GM19043 (cell line): ENCODE results near the gene TIAM1.
A peak's percentile ranks its signal among the peaks of the same experiment; 100 is the strongest.

ENCODE experiments used
- ATAC-seq: cut with Tn5 transposase; IDR thresholded peaks from one replicate; pipeline ENCODE4 v1.9.1; 2021; ENCODE audit warnings: low read depth; ENCODE audit not compliant: unreplicated experiment

The TIAM1 gene

DNA sequence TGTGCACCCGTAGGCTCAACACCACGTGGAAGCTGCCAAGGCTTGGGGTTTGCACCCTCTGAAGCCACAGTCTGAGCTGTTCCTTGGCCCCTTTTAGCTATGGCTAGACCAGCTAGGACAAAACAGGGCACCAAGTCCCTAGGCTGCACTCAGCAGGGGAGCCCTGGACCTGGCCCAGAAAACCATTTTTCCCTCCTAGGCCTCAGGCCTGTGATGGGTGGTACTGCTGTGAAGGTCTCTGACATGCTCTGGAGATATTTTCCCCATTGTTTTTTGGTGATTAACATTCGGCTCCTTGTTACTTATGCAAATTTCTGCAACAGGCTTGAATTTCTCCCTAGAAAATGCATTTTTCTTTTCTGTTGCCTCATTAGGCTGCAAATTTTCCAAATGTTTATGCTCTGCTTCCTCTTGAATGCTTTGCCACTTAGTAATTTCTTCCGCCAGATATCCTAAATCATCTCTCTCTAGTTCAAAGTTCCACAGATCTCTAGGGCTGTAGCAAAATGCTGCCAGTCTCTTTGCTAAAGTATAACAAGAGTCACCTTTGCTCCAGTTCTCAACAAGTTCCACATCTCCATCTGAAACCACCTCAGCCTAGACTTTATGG lies 236.8 kb downstream of the TIAM1 start:
- peak; percentile 30 for ATAC-seq

DNA sequence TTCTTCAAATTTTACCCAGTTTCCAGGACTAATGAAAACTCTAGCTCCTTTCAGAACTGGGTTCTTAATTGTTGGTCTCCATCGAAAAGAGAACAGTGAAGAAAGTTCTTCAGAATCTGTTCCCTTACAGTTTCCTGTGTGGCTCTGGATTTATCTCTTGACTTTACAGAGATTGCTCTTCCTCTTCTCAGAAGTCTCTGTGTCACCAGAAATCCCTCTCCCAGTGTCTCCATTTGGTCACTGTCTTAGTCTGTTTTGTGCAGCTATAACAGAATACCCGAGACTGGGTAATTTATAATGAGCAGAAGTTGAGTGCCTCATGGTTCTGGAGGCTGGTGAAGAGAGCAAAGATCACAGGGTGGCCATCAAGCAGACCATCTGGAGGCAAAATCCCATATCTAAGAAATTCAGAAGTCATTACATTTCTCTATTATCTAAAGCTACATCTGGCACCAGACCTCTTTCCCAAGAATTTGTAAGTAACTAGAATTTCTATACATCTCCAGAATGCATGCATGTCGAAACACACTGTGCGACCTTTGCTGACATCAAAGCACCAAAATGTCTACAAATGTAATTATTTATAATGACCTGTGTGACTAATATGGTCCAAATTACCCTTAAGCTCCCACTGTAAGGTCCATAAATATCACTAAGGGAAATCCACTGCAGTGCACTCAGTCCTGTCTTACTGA lies 240.3 kb downstream of the TIAM1 start:
- no peak for ATAC-seq

DNA sequence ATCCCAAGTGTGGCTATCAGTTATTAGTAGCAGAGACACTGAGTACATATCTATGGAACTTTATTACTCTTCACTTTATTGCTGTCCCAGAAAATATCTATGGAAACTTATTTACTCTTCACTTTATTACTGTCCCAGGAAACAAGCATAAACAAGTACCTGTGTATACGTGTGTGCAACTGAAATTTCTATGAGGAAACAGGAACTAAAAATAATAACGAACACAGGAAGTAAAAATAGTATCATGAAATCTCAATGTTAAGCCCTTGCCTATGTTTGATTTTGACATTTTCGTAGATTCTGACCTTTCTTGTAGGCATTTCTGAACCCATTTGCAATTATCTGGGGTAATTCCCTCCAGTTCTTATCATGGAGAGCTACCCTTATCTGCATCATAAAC lies 240.9 kb downstream of the TIAM1 start:
- no peak for ATAC-seq

DNA sequence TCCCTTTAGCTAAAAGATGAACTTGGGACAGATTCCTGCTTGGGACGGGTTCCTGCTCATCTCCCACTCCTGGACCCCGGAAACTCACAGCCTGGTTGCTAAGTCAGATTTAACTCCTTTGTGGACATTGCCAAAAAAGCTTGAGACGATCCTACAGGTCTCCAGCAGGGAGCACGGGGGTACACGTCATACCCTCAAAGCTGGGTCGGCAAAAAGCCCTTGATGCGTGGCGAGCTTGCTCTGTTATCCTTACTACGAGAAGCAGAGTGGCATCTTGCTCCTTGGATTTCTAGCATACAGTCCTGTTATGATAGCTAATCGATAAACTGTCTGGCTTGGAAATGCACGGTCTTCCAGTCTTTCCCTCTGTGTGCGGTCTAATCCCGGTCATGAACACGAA lies 244.9 kb downstream of the TIAM1 start:
- ATAC-seq: no peak

DNA sequence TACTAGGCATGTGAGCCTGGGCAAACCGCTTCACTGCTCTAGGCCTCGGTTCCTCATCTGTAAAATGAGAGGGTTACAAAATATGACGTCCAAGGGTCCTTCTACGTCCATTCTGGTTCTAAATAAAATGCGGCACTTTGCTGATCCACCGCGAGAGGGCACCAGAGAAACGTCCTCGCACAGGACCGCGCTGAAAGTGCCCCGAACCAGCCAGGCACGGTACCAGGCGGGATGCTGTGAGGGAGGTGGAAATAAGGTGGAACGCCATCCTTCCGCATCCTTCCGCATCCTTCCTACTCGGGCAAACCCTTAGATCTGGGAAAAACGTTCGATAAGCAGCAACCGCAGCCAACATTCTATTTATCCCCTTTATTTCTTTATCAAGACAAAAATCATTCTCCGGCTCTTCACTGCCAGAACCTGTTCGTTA lies 245.5 kb downstream of the TIAM1 start:
- peak; percentile 57 for ATAC-seq

DNA sequence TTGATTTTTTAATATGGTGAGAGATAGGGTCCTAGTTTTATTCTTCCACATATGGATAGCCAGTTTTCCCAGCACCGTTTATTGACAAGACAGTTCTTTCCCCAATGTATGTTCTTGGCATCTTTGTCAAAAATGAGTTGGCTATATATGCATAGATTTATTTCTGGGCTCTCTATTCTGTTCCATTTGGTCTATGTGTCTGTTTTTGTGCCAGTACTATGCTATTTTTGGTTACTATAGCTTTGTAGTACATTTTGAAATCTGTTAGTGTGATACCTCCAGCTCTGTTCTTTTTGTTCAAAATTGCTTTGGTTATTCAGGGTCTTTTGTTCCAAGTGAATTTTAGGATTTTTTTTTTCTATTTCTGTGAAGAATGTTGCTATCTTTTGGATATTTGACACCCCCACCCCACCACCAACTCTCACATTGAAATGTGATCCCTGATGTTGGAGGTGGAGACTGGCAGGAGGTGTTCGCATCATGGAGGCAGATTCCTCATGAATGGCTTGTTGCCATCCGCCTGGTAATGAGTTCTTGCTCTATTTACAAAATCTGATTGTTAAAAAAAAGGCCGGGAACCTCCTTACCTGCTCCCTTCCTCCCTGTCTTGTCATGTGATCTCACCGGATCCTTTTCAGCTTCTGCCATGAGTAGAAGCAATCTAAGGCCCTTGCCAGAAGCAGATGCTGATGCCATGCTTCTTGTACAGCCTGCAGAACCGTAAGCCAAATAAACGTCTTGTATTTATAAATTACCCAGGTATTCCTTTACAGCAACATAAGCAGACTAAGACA lies 251.0 kb downstream of the TIAM1 start:
- no peak for ATAC-seq

DNA sequence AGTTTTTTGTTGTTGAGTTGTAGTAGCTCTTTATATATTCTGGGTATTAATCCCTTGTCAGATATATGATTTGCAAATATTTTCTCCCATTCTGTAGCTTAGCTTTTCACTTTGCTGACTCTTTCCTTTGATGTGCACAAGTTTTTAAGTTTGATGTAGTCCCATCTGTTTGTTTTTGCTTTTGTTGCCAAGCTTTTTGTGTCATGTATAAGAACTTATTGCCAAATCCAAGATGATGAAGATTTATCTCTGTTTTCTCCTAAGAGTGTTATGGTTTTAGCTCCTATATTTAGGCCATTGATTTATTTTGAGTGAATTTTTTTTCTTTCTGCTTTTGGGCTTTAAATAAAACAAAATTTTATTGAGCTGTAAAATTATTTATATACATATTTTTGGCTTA lies 253.7 kb downstream of the TIAM1 start:
- no peak for ATAC-seq

DNA sequence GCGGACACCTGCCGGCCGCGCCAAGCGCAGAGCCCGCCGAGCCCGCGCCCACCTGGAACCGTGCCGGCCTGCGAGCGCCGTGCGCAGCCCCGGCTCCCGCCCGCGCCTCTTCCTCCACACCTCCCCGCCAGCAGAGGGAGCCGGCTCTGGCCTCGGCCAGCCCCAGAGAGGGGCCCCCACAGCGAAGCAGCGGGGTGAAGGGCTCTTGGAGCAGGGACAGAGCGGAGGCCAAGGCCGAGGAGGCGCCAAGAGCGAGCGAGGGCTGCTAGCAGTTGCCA lies 255.6 kb downstream of the TIAM1 start:
- ATAC-seq: no peak

DNA sequence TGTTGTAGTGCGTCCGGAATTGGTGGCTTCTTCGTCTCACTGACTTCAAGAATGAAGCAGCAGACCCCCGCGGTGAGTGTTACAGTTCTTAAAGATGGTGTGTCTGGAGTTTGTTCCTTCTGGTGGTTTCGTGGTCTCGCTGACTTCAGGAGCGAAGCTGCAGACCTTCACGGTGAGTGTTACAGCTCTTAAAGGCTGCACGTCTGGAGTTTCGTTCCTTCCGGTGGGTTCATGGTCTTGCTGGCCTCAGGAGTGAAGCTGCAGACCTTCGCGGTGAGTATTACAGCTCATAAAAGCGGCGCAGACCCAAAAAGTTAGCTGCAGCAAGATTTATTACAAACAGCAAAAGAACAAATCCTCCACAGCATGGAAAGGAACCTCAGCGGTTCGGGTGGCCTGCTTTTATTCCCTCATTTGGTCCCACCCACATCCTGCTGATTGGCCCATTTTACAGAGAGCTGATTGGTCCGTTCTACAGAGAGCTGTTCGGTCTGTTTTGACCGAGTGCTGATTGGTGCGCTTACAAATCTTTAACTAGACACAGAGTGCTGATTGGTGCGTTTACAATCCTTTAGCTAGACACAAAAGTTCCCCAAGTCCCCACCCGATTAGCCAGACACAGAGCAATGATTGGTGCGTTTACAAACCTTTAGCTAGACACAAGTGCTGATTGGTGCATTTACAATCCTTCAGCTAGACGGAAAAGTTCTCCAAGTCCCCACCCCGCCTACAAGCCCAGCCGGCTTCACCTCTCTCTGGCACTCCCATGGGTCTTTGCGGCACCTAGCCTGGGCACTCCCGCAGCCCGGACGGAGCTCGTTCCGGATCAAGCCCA lies 256.2 kb downstream of the TIAM1 start:
- no peak for ATAC-seq

DNA sequence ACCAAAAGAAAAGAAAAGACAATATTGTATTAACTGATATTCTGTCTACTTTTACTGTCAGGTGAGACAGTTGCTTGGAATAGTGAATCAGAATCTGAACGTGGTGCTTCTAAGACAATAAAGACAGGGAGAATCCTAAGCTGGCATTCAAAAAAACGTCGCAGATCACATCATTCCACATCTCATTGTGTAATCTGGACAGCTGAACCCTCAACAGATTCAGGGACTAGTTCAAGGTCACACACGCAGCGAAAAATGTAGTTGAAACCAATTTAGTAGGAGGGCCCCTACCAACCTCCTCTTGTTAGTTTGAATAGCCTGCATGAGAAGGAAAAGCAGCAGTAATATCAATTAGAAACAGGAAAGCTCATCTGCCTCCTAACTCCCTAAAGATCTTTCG lies 259.4 kb downstream of the TIAM1 start:
- ATAC-seq: no peak

DNA sequence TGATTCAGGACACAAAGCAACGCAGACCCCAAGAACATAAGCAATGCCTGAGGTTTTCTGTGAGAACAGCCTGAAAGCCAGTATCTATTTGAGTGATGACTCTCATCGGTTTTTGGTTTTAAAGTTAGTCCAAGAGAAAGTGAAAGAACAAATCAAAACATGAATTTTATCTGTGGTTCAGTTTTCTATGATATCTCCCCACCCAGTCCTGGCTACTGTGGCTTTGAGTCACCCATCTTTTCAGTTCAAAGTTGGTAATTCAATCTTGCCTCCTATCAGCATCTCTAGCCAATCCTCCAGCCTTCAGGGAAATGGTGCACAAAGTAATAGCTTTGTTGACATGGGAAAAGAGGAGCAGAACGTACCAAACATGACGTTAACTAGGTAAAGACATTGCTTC lies 265.3 kb downstream of the TIAM1 start:
- ATAC-seq: peak; percentile 72

DNA sequence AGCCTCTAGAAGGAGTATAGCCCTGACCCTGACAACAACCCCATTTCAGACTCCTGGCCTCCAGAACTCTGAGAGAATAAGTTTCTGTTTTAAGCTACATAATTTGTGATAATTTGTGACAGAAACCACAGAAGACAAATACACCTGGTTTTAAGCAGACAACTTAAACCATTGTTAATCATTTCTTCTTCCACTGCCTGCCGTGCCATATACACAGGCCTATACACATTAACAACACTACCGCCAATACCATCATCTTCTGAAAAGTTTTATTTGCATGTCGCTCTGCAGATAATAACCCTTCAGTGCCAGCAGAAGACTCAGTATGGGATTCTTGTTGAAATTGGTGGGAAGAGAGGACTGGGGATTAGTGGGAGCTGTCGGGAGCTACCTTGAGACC lies 265.8 kb downstream of the TIAM1 start:
- peak; percentile 46 for ATAC-seq

DNA sequence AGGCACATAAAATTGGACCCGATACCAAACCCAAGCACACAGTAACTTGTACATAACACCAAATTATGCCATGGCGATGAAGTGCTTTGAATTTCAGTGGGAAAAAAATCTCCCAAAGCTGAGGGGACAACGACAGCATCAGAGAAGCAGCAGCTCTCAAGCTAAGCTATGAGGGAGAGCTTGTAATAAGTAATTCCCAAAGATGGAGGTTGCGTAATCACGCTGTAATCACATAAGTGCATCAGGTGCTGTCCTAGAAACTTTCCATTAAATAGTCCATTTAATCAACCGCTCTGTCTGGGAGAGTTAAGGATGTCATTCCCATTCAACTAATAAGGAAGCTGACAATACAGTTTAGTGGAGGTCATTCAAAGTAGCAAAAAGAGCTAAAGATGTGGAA lies 268.2 kb downstream of the TIAM1 start:
- no peak for ATAC-seq

DNA sequence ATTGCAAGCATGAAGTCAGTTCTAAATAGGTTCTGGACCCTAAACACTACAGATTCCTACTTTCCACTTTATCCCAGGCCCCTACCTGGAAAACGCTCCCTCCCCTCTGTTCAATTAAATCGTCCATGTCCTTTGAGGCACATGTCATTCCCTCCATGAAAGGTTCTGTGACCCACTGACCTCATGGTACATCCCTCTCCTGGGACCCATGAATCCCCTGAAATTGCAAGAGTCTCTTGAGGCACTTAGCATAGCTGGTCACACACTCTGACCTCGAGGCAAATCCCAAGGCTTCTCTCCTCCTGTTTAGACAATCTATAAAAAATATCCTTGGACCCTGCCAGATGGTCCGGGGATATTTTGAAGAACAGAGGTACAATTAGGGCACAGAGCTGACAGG lies 271.5 kb downstream of the TIAM1 start:
- no peak for ATAC-seq
